ENCODE measurements around the gene KRTAP10-9. TPM values are rescaled to one million over a fixed set of nuclear protein-coding genes. Genes with fewer than 3 reads are reported as not detected.

KRTAP10-9 gene
- polyA plus RNA-seq, 1 donor (not counting 4 experiments of a cell fraction or from before 2014, with no cell fraction given): not detected

DNA sequence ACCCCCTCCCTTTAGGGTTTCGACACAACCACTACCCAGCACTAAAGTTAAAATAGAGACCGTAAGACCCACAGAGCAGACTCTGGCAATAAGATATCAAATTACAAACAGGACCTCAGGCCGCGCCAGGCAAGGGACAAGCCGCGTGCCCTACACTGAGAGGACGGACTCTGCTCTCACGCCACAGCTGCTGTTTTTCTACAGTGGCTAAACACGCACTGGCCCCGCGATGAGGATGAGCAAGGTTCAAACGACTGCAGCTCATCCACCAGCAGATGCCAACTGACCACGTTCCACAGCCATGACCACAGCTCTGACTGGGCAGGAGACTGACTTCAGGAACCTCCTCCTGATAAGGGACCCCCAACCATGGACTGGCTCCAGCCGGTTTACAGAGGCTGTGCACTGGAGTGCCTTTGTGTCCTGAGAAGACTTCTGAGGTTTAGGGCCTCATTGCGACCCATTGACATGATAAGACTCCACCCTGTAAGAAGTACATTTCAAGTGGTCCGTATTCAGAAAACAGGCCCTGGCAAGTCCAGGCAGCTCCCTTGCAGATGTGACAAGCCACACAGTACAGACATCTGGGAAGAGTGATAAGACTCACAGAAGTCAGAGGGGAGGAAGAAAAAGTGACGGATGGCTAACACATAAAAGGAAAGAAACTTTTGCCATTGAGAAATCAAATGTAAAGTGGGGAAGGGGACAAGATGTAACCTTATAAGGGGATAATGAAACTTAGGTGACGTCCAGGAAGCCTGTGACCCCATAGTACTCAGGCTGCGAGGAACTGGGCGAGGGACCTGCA lies 33.1 kb upstream of the KRTAP10-9 start:
- FAIRE-seq (no peak), DNase-seq (ENCODE audit: low read depth, low spot score) (no peak)
- dilution Hi-C loops (cut with MboI; ENCODE audit: extremely low pct_ligation_motif_present, low sequenced_read_pairs): no loop called here
- no peak overlapping the region for H3K4me2 ChIP-seq (ENCODE audit: control insufficient read depth, extremely low read depth, insufficient read depth, low read depth, low read length)
- no peaks in the 10 kb centered on the region for H3K9me3 ChIP-seq (ENCODE audit: control insufficient read depth, low read depth, low read length)
- no peak for TF ChIP-seq EZH2 (IDR thresholded peaks at IDR 0.05; ENCODE audit: low read length)
- TF ChIP-seq, protein P1, sequence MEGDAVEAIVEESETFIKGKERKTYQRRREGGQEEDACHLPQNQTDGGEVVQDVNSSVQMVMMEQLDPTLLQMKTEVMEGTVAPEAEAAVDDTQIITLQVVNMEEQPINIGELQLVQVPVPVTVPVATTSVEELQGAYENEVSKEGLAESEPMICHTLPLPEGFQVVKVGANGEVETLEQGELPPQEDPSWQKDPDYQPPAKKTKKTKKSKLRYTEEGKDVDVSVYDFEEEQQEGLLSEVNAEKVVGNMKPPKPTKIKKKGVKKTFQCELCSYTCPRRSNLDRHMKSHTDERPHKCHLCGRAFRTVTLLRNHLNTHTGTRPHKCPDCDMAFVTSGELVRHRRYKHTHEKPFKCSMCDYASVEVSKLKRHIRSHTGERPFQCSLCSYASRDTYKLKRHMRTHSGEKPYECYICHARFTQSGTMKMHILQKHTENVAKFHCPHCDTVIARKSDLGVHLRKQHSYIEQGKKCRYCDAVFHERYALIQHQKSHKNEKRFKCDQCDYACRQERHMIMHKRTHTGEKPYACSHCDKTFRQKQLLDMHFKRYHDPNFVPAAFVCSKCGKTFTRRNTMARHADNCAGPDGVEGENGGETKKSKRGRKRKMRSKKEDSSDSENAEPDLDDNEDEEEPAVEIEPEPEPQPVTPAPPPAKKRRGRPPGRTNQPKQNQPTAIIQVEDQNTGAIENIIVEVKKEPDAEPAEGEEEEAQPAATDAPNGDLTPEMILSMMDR (optimal IDR thresholded peaks at IDR 0.05 in 1 of 3, IDR thresholded peaks at IDR 0.05 in 1 of 3, conservative IDR thresholded peaks at IDR 0.05 in 1 of 3; ENCODE audit: extremely low read depth in 1 of 3, insufficient read depth in 2 of 3, low read length in 3 of 3): no peak
- no peak overlapping the region for H3K9ac ChIP-seq (ENCODE audit: control insufficient read depth, extremely low read depth, insufficient read depth, low read length)
- no peak overlapping the region for H3K4me3 ChIP-seq (ENCODE audit: control insufficient read depth in 2 of 3, extremely low read depth in 1 of 3, insufficient read depth in 2 of 3, low read depth in 1 of 3, low read length in 3 of 3)
- H2AFZ ChIP-seq (ENCODE audit: control insufficient read depth, low read length): no peak overlapping the region
- no peaks in the 10 kb centered on the region for H3K27me3 ChIP-seq (ENCODE audit: control insufficient read depth, extremely low read depth, insufficient read depth, low read length)
- H3K27ac ChIP-seq (ENCODE audit: control insufficient read depth, insufficient read depth, low read length): no peak overlapping the region
- no peaks in the 10 kb centered on the region for H4K20me1 ChIP-seq (ENCODE audit: control insufficient read depth, extremely low read depth, insufficient read depth, low read length)
- no peaks in the 10 kb centered on the region for H3K79me2 ChIP-seq (ENCODE audit: control insufficient read depth, insufficient read depth, low read length)
- H3K9me1 ChIP-seq (ENCODE audit: control insufficient read depth, extremely low read depth, insufficient read depth, low read length): no peaks in the 10 kb centered on the region
- H3K4me1 ChIP-seq (ENCODE audit: control insufficient read depth, extremely low read depth, insufficient read depth, low read length): peaks cover 7% of the 10 kb centered on the region
- H3K36me3 ChIP-seq (ENCODE audit: control insufficient read depth in 2 of 2, extremely low read depth in 1 of 2, insufficient read depth in 2 of 2, low read length in 2 of 2): no peaks in the 10 kb centered on the region

DNA sequence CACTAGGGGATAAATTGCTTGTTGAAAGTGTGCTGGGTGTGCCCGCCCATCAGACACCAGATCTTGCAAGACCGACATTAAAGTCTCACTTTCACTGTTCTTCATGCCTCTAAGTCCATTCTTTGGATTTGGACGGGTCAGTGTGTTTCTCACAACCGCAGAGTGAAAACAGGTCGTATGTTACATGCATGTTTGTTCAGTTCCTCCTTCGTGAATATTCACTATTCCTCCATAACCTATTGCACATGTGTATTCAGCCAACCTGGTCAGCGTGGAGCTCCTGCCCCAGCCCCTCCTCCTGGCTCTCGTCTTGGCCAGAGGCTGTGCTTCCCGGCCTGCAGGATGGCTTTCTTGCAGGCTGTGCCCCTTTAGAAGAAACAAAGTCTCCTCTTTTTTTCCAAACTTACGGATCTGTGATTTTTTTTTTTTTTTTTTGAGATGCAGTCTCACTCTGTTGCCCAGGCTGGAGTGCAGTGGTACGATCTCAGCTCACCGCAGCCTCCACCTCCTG lies 32.4 kb upstream of the KRTAP10-9 start:
- Histone ChIP-seq H3K27me3 (ENCODE audit: control insufficient read depth, extremely low read depth, insufficient read depth, low read length) (no peaks in the 10 kb centered on the region), H3K79me2 (ENCODE audit: control insufficient read depth, insufficient read depth, low read length) (no peaks in the 10 kb centered on the region), H3K4me3 (ENCODE audit: control insufficient read depth in 2 of 3, extremely low read depth in 1 of 3, insufficient read depth in 2 of 3, low read depth in 1 of 3, low read length in 3 of 3) (no peak overlapping the region), H3K4me1 (ENCODE audit: control insufficient read depth, extremely low read depth, insufficient read depth, low read length) (peaks cover 7% of the 10 kb centered on the region), H3K4me2 (ENCODE audit: control insufficient read depth, extremely low read depth, insufficient read depth, low read depth, low read length) (no peak overlapping the region), H4K20me1 (ENCODE audit: control insufficient read depth, extremely low read depth, insufficient read depth, low read length) (no peaks in the 10 kb centered on the region), H3K9me3 (ENCODE audit: control insufficient read depth, low read depth, low read length) (no peaks in the 10 kb centered on the region), H2AFZ (ENCODE audit: control insufficient read depth, low read length) (no peak overlapping the region), H3K9me1 (ENCODE audit: control insufficient read depth, extremely low read depth, insufficient read depth, low read length) (no peaks in the 10 kb centered on the region), H3K27ac (ENCODE audit: control insufficient read depth, insufficient read depth, low read length) (no peak overlapping the region), H3K36me3 (ENCODE audit: control insufficient read depth in 2 of 2, extremely low read depth in 1 of 2, insufficient read depth in 2 of 2, low read length in 2 of 2) (no peaks in the 10 kb centered on the region), H3K9ac (ENCODE audit: control insufficient read depth, extremely low read depth, insufficient read depth, low read length) (no peak overlapping the region)
- no peak for DNase-seq (ENCODE audit: low read depth, low spot score)
- FAIRE-seq: no peak
- TF ChIP-seq, protein P1 (optimal IDR thresholded peaks at IDR 0.05 in 1 of 3, IDR thresholded peaks at IDR 0.05 in 1 of 3, conservative IDR thresholded peaks at IDR 0.05 in 1 of 3; ENCODE audit: extremely low read depth in 1 of 3, insufficient read depth in 2 of 3, low read length in 3 of 3): no peak
- no peak for TF ChIP-seq EZH2 (IDR thresholded peaks at IDR 0.05; ENCODE audit: low read length)
- dilution Hi-C loops (cut with MboI; ENCODE audit: extremely low pct_ligation_motif_present, low sequenced_read_pairs): no loop called here
